ENCODE results near the gene NELFB. TPM values are rescaled to one million over a fixed set of nuclear protein-coding genes. Genes with fewer than 3 reads are reported as not detected.
A peak's percentile ranks its signal among the peaks of the same experiment; 100 is the strongest.

NELFB gene
- total and polyA plus RNA-seq, 9 of the 15 experiments (the other 6 are each of a cell fraction or from before 2014, with no cell fraction given) = 0.24 to 84.0 (median 29.7) TPM

GRCh38 chr9:137315581-137316011 is 60.5 kb downstream of the NELFB start:
- Histone ChIP-seq H3K9me3 (replicated peaks; ENCODE audit: control insufficient read depth, insufficient read depth, low read depth, low read length) (no peaks in the 10 kb centered on the region), H2AFZ (ENCODE audit: low read depth, low read length) (no peak overlapping the region), H3K4me1 (replicated peaks in 1 of 2; ENCODE audit: control insufficient read depth in 2 of 2, insufficient read depth in 2 of 2, low read length in 2 of 2) (peaks cover 16 to 98% of the 10 kb centered on the region in 2 experiments), H4K20me1 (replicated peaks; ENCODE audit: control insufficient read depth, insufficient read depth, low read length) (0 out of 2 replicates have a peak, but pooled peaks cover 5% of the 10 kb centered on the region), H3K27ac (ENCODE audit: extremely low read depth, low read depth, low read length) (peak overlapping the region; percentile 91; the same call in 1 of the 3 replicates), H3K79me2 (ENCODE audit: control insufficient read depth, insufficient read depth, low read length) (no peaks in the 10 kb centered on the region), H3K9me1 (ENCODE audit: control insufficient read depth, insufficient read depth, low read length) (no peaks in the 10 kb centered on the region), H3K36me3 (ENCODE audit: control insufficient read depth, insufficient read depth, low read length) (no peaks in the 10 kb centered on the region), H3K4me2 (ENCODE audit: insufficient read depth, low read length) (no peak overlapping the region), H3K9ac (ENCODE audit: insufficient read depth in 1 of 2, low read depth in 2 of 2, low read length in 2 of 2) (peak overlapping the region in 1 of 2 experiments; percentile 71; a peak in 2 of 4 replicates), H3K27me3 (ENCODE audit: control insufficient read depth in 2 of 2, insufficient read depth in 2 of 2, low read length in 2 of 2) (no peaks in the 10 kb centered on the region), H3K4me3 (no peak overlapping the region)
- DNase-seq (ENCODE audit: extremely low read depth in 1 of 4, low spot score in 3 of 4) (no peak), FAIRE-seq (no peak), ATAC-seq (no peak)
- intact Hi-C loops (cut with micrococcal nuclease) = no loop called here
- WGBS (ENCODE audit: insufficient coverage, low coverage, missing lambda C conversion rate) = 39% methylated on average over 4 of the region's 18 CpGs
- BruUV-seq (replicated peaks) = no TSS peak
- TF ChIP-seq RFX7 (CRISPR knock-in tag; IDR thresholded peaks at IDR 0.05) = no peak
- TF ChIP-seq RBM39 (optimal IDR thresholded peaks at IDR 0.05; ENCODE audit: low read depth, low read length) = no peak
- TF ChIP-seq FOXK1 (CRISPR knock-in tag; IDR thresholded peaks at IDR 0.05; ENCODE audit: borderline replicate concordance) = no peak
- no peak for TF ChIP-seq BHLHE40 (IDR thresholded peaks at IDR 0.05; ENCODE audit: low read length)
- no peak for TF ChIP-seq KLF13 (tag; IDR thresholded peaks at IDR 0.05; ENCODE audit: borderline replicate concordance, low read depth)
- TF ChIP-seq ZNF384 (IDR thresholded peaks at IDR 0.05; ENCODE audit: low read depth, low read length) = no peak
- no peak for TF ChIP-seq TCF7 (IDR thresholded peaks at IDR 0.05; ENCODE audit: borderline replicate concordance)
- TF ChIP-seq CREB3 (tag; conservative IDR thresholded peaks at IDR 0.05; ENCODE audit: low read depth) = no peak
- no peak for TF ChIP-seq CREB1 (IDR thresholded peaks at IDR 0.05)
- TF ChIP-seq CREB1 (CRISPR knock-in tag; IDR thresholded peaks at IDR 0.05) = no peak
- no peak for TF ChIP-seq ZNF76 (CRISPR knock-in tag; IDR thresholded peaks at IDR 0.05; ENCODE audit: borderline replicate concordance)
- TF ChIP-seq ZNF699 (CRISPR knock-in tag; IDR thresholded peaks at IDR 0.05; ENCODE audit: insufficient replicate concordance) = no peak
- no peak for TF ChIP-seq ZNF436 (CRISPR knock-in tag; IDR thresholded peaks at IDR 0.05)
- no peak for TF ChIP-seq MEF2D (tag; conservative IDR thresholded peaks at IDR 0.05; ENCODE audit: low read depth)
- TF ChIP-seq ZNF589 (CRISPR knock-in tag; IDR thresholded peaks at IDR 0.05; ENCODE audit: low read depth) = no peak
- no peak for TF ChIP-seq E2F4 (CRISPR knock-in tag; IDR thresholded peaks at IDR 0.05; ENCODE audit: low read depth)
- no peak for TF ChIP-seq POLR2H (tag; IDR thresholded peaks at IDR 0.05; ENCODE audit: low read depth)
- TF ChIP-seq ETV5 (CRISPR knock-in tag; IDR thresholded peaks at IDR 0.05; ENCODE audit: low read depth) = no peak
- no peak for TF ChIP-seq SMAD2 (IDR thresholded peaks at IDR 0.05; ENCODE audit: low read depth, low read length)
- CTCF ChIA-PET (ENCODE audit: low intra/inter-chr PET ratio) = no interaction called here
- in situ Hi-C loops (cut with MboI) = no loop called here
- POLR2A ChIA-PET = interaction anchor here (0.9 to 1.2 kb wide), 3 partner anchors 12 to 165 kb away, joined by 3 to 8 read pairs (median 6); partner anchors contain the start of gene NRARP
